Measurements from ENCODE around the gene ADORA2A.

Gene ADORA2A

DNA sequence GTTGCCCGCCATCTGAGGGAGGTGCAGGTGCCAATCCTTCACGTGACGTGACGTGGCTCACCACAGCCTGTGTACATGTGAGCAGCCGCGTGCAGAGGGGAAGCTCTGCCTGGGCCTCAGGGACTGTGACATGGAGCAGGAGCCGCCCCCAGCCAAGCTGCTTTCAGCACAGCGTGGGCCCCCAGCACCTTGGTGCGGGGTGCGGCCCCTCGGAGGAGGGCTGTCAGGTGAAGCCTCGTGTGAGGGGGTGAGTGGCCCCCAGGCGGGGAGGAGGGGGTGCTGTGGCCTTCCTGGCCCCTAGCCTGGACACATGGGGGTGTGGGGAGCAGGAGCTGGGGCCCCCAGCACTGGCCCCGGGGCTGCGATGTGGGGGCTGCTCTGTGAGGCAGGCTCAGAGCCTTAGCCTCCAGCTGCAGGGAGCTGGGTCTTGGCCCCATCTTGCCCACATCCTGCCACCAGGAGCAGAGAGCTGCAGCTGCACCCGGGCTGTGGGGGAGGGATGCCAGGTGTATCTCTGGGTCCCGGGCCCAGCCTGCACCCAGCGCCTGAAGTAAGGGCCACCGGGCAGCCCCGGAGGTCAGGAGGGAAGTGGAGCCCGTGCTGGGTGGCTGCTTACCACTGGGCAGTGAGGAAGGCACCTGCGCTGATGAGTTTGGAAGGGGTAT is at the start of gene ADORA2A:
TSS of gene ADORA2A (plus strand) at position 100 of the 665 bp plus-strand sequence. CDS start 5,806 bp downstream, outside the sequence.
- no peak for DNase-seq (ENCODE audit: low read depth, low spot score)

GRCh38 chr22:24379536-24379935 is 47.9 kb upstream of the ADORA2A start:
- DNase-seq (ENCODE audit: low read depth, low spot score), result no peak

DNA sequence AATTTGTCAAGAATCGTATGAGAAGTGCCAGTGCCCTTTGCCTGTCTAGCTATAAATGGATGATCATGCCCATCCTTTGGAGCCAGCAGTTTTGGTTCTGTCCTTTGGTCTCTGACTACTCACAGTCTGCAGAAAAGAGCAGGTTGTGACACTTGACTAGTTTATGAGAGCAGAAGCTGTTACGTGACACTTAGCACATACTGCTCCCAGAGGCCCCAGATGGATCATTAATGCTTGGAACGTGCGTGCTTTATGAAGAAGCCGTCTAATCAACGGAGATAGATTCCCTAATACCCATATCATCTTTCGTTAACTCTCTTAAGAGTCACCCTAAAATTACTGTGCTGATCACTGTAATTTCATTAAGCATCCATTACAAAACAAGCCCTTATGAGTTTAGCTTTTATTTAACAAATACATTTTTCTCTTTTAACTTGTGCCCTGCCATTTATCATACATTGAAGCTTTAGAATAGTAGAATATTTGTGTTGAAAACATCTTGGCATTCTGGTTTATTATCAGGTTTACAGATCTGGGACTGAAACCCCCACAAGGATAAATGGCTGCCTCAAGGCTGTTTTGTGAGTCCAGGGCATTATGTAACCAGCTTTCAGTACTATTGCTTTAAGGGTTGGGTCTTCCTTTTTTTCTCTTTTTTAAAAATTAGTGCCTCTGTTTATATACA is 47.0 kb upstream of the ADORA2A start:
- no peak for DNase-seq (ENCODE audit: low read depth, low spot score)

- DNase-seq (ENCODE audit: low read depth, low spot score), result no peak
These were observed 46.5 kb upstream of the ADORA2A start for GRCh38 chr22:24380905-24381230.

- no peak for DNase-seq (ENCODE audit: low read depth, low spot score)
These were observed 44.3 kb upstream of the ADORA2A start for GRCh38 chr22:24383061-24383460.

DNA sequence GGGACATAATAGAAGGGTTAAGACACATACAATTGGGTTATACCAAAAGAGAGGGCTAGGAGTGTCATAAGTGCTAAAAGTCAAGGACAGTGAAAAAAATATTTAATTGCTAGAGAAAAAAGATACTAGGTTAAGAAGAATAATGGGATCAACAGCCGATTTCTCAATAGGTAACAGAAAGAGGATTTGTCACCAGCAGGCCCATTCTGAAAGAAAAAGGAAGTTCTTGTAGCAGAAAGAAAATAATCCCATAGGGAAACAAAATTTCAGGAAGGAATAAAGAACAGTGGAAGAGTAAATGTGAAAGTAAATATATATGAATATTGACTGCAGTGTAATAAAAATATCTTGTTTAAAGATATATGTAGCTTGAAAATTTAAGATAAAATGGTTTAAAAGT is 43.3 kb upstream of the ADORA2A start:
- DNase-seq (ENCODE audit: low read depth, low spot score), result no peak

DNA sequence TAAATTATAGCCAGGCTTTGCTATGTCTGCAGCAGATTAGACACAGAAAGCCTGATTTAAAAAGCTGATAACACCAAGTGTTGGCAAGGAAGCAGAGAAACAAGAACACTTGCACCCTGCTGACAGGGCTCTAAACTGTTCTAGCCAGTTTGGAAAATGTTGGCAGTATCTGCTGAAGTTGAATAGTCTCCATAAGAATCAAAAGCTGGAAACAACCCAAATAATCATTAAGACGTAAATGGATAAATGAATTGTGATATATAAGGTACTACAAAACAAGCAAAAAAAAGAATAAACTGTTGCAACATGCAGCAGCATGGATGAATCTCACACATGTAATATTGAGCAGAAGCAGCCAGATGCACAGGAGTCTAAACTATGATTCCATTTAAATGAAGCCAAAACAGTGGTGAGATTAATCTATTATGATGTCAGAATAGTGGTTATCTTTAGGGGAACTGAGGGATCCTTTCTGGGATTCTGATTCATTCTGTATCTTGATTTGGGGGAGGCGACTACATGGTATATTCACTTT is 40.4 kb upstream of the ADORA2A start:
- DNase-seq (ENCODE audit: low read depth, low spot score), result no peak

- DNase-seq (ENCODE audit: low read depth, low spot score), result no peak
These were observed 37.7 kb upstream of the ADORA2A start for GRCh38 chr22:24389680-24390079.

DNA sequence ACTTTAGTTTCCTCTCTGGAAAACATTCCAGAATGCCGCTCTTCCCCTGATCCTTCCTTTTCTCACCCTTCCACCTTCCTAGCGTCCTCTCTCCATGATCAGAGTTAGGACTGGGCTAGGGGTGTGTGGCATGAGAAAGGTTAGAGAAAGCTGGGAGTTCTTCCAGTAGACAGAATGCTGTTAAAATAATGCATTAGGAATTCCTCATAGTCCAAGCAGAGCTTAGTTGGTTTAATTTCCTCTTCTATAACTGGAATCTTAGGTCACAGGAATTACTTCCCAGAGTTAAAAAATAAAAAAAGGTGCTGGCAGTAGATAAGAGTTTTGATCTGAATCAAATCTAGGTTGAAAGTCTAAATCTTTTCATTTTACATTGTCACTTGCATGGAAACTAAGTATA is 37.2 kb upstream of the ADORA2A start:
- no peak for DNase-seq (ENCODE audit: low read depth, low spot score)

- DNase-seq (ENCODE audit: low read depth, low spot score), result no peak
These were observed 36.8 kb upstream of the ADORA2A start for GRCh38 chr22:24390576-24390975.

DNA sequence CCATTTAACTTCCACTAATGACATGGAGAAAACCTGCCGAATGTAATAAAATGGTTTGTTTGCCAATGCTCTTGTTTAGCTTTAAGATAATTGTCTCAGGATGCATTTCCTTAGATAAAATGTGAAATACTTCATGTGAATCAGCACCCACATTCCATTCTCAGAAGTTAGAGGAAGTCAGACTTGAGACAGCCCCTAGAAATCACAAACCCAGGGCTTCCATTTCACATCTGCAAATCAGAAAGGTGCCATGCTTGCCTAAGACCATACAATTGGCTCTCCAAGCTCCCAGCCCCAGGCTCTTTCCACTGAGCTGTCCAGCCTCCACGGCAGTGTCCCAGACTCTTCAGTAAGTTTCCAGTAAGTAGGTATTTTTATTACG is 35.6 kb upstream of the ADORA2A start:
- DNase-seq (ENCODE audit: low read depth, low spot score), result no peak

- no peak for DNase-seq (ENCODE audit: low read depth, low spot score)
These were observed 35.0 kb upstream of the ADORA2A start for GRCh38 chr22:24392218-24392931.

DNA sequence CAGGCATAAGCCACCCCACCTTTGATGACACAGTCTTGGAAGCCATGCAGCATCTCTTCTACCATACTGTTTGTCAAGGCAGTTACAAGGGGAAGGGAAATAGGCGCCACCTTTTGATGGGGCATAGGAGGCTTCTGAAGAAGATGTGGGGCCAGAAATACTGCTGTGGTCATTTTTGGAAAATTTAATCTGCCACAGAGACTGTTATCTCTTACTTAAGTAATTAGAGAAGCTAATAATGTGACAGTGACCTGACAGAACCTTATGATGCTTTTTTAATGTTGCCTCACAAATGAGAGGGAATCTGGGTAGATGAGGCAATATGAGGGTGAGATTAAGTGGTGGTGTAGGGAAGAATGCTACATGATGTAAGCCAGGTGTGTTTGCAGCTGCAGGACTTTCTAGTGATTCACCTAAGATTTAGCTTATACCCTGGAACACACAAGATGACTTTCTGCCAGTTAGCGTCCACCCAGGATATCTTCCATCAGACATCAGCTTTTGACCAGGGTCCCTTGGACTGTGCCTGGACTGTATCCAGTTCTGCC is 34.3 kb upstream of the ADORA2A start:
- no peak for DNase-seq (ENCODE audit: low read depth, low spot score)

DNA sequence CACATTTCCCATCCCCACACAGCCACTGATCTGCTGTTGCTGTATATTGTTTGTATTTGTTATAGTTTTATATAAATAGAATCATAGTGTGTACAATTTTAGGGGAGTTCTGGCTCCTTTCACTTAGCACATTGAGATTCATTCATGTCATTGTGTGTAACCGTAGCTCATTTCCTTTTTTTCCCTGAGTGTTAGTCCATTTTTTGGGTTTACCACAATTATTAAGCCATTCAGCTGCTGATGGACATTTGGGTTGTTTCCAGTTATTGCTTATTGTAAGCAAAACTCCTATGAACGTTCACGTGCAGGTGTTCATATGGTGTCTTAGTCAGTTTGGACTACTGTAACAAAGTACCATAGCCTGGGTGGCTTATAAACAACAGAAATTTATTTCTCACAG is 33.6 kb upstream of the ADORA2A start:
- DNase-seq (ENCODE audit: low read depth, low spot score), result no peak

- DNase-seq (ENCODE audit: low read depth, low spot score), result no peak
These were observed 33.1 kb upstream of the ADORA2A start for GRCh38 chr22:24394254-24394653.

- no peak for DNase-seq (ENCODE audit: low read depth, low spot score)
These were observed 29.0 kb upstream of the ADORA2A start for GRCh38 chr22:24398409-24398808.

DNA sequence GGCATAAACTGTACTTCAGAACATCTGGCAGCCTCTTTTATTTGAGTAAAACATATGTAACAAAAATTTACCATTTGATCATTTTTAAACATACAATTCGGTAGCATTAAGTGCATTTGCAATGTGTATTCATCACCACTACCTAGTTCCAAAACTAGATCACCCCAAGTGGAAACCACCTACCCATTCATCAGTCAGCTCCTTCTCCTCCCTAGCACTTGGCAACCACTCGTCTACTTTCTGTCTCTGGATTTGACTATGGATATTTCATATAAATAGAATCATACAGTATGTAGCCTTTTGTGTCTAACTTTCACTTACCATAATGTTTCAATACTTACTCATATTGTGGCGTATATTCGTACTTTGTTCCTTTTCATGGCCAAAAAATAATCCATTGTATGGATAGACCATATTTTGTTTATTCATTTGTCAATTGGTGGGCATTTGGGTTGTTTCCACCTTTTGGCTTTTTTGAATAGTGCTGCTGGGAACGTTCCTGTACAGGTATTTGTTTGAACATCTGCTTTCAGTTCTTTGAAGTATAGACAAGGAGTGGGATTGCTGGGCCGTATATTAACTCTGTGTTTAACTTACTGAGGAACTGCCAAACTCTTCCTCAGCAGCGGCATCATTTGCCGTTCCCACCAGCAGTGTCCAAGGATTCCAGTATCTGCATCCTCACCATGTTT is 27.2 kb upstream of the ADORA2A start:
- no peak for DNase-seq (ENCODE audit: low read depth, low spot score)

- DNase-seq (ENCODE audit: low read depth, low spot score), result no peak
These were observed 26.4 kb upstream of the ADORA2A start for GRCh38 chr22:24400726-24401596.

- DNase-seq (ENCODE audit: low read depth, low spot score), result no peak
These were observed 25.4 kb upstream of the ADORA2A start for GRCh38 chr22:24401931-24402367.

- no peak for DNase-seq (ENCODE audit: low read depth, low spot score)
These were observed 24.8 kb upstream of the ADORA2A start for GRCh38 chr22:24402460-24403192.
